HG02938 (cell line): ENCODE results near the gene SUGP2.
A peak's percentile ranks its signal among the peaks of the same experiment; 100 is the strongest.

ENCODE experiments used
- ATAC-seq: cut with Tn5 transposase; IDR thresholded peaks from one replicate; pipeline ENCODE4 v1.9.1; 2021; ENCODE audit warnings: mild to moderate bottlenecking, moderate library complexity; ENCODE audit not compliant: unreplicated experiment

The SUGP2 gene

GRCh38 chr19:19033426-19034203, at the start of gene SUGP2, which contains the start of gene ARMC6:
SUGP2 (minus strand) TSS chr19:19033517; CDS start chr19:19031071, 2,446 bp downstream.
ARMC6 (plus strand) TSS chr19:19033603; CDS start chr19:19034210, 607 bp downstream.
- peak; percentile 71 for ATAC-seq

DNA sequence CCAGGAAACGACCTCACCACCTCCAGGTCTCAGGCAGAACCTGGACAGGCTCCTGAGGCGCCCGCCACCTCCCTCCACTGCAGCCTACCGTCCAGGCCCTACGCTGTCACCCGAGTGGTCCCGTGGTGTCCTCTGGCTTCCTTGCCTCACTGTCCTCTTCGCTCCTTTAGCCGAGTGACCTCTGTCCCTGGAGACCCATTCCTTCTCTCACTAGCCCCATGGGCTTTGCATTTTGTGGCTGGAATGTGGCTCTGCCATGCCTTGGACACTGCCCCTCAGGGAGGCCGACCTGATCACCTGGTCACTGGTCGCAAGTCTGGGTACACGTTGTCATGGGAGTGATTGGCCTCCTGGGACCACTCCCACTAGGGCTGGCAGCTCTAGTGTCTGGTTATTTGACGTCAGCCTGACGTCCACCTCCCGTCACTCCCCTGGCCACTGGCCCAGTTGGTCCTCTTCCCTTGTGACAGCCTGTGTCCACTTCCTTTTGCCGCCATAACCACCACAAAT, 48.4 kb upstream of the SUGP2 start:
- no peak for ATAC-seq

- no peak for ATAC-seq
These were observed 46.3 kb upstream of the SUGP2 start for GRCh38 chr19:19079571-19079970.

DNA sequence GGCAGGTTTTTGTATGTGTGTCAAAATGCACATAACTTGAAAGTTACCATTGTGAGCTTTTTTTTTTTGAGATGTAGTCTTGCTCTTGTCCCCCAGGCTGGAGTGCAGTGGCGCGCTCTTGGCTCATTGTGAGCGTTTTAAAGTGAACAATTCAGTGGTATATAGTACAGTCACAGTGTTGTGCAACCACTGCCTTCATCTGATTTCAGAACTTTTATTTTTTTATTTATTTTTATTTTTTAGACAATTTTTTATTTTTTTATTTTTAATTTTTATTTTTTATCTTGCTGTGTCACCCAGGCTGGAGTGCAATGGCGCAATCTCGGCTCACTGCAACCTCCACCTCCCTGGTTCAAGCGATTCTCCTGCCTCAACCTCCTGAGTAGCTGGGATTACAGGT, 45.5 kb upstream of the SUGP2 start:
- no peak for ATAC-seq

DNA sequence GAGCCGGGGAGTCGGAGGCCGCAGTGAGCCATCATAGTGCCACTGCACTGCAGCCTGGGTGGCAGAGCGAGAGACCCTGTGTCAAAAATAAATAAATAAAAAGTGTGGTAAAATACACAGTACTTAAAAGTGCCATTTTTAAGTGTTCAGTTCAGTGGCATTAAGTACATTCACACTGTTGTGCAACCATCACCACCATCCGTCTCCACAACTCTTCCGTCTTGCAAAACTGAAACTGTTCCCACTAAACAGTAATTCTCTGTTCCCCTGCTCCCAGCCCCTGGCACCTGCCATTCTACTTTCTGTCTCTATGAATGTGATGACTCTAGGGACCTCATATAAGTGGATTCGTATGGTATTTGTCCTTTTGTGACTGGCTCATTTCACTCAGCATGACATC, 43.8 kb upstream of the SUGP2 start:
- ATAC-seq: no peak

DNA sequence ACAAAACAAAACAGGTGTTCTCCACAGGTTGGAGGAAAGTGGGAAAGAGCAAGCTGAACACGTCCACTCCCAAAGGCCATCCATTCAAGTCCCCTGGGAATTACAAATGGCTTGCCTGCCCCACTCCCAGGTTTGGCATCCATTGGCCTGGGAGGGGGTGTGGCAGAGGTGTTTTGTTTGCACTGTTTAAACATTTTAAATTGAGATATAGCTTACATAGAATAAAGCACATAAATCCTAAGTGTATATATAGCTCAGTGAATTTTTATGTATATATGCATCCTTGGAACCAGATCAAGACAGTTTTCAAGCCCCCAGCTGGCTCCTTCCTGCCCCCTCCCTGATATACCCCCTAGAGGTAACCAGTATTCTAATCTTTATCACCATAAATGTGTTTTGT, 43.2 kb upstream of the SUGP2 start:
- no peak for ATAC-seq

GRCh38 chr19:19075126-19075525, 41.8 kb upstream of the SUGP2 start:
- no peak for ATAC-seq

DNA sequence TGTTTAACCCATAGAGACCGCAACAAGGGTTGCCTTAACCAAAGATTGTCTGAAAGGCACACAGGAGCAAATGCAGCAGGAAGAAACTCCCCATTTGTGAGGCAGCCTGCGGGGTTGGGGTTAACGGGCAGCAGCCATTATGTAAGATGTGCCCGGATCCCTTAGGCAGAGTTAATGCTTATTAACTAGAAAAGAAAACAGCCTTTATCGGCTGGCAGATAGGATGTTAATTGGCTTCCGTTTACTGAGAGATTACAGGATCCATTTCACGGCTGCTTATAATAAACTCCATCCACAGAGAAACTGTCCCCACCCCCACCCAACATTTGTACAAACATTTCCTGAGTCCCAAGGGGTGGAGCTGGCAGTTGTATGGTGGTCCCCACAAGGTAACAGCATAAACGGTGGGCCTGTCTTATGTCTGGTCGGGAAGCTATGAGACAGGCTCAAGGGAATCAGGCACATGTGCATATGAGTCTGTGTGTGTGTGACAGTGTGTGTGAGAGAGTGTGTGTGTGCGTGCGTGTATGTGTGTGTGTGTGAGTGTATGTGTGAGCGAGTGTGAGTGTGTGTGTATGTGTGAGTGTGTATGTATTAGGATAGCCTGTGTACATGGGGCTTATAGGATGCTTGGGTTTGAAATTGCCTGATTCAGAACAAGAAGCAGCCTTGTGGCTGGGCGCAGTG, 41.0 kb upstream of the SUGP2 start:
- no peak for ATAC-seq

DNA sequence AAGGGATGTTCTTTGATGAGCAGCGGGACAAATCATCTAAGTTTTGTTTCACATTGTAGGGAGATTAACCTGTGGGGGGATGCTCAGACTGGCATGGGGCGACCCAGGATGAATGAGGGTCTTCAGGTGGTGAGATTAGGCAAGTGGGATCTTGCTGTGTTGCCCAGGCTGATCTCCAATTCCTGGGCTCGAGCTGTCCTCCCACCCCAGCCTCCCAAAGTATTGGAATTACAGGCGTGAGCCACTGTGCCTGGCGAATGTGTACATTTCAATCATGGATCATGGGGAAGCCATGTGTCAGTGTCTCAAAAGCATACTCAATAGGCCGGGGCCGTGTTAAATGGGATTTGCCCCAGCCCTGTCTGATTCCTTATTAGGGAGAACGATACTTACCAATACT, 38.6 kb upstream of the SUGP2 start:
- no peak for ATAC-seq

- ATAC-seq: no peak
These were observed 35.6 kb upstream of the SUGP2 start for GRCh38 chr19:19068659-19069654.

DNA sequence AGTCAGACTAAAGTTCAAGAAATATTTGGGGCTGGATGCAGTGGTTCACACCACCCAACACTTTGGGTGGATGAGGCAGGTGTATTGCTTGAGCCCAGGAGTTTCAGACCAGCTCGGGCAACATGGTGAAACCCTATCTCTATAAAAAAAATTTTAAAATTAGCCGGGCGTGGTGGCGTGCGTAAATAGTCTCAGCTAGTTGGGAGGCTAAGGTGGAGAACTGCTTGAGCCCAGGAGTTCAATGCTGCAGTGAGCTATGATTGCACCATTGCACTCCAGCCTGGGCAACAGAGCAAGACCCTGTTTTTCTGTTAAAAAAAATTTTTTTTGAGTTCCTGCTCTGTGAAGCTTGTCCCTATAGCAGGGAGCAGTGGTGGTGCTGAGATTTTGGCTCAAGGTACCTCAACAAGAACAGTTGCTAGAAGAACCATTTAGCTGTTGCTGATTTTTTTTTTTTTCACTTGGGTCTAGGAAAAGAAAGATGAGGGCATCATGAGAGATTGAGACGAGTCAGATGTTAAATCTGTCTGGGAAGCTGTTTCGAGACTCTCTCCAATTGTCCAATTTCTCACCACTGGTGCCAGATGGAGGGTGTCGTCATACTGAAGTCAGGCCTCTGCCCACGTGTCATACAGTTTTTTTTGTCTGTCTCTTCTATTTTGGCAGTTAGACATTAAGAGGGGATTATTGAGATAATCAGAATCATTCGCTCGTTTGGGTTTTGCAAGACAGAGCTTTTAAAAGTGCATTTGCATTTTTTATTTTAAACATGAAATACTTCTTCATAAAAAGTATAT, 34.2 kb upstream of the SUGP2 start:
- no peak for ATAC-seq

GRCh38 chr19:19064811-19065745, 31.8 kb upstream of the SUGP2 start:
- ATAC-seq: no peak

GRCh38 chr19:19064098-19064722, 30.9 kb upstream of the SUGP2 start:
- ATAC-seq: no peak

DNA sequence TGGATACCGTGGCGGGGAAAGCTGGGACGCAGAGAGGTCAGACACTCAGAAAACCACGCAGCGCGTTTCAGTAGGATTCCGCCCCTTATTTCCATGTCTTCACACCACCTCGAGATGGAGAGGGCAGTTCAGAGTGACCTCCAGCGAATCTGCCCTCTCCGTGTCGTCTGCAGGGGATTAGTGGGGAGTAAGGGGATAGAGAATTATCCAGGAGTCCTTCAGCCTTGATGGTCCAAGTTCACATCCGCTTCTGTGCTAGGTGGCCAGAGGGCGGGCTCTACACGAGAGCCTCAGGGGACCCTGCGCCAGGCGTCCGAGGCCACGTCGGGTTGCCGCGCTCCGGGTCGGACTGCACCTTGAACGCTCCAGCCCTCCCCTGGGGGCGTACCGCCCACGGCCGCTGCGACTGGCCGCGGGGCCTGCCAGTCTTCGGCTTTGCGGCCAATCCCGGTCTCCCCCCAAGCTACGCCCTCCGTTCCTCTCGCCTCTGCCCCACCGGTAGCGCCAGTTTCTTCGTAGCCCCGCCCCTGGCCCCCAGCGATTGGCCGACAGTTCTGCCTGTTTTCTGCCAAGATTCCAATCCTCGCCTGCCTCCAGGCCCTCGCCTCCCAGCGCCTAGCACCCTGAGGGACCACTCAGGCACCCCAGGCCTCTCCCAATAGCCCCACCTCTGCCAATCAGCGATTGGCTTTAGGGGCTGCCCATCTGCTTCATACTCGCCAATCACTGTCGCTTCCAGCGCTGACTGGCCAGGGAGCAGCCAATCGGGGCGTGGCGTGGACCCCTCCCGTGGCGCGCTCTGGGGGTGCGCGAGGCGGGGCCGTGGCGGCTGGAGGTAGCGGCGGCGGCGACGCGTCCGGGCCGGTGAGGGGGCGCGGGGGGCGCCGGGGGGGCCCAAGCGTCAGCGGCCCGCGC, 30.1 kb upstream of the SUGP2 start, which contains the start of gene SLC25A42:
TSS of gene SLC25A42 (plus strand) at position 812 of the 915 bp plus-strand sequence. CDS start 32,131 bp downstream, outside the sequence.
- peak; percentile 94 for ATAC-seq

GRCh38 chr19:19062454-19063182, 29.3 kb upstream of the SUGP2 start:
- no peak for ATAC-seq

- ATAC-seq: no peak
These were observed 28.2 kb upstream of the SUGP2 start for GRCh38 chr19:19061506-19061905.
